GM19099 (cell line): Measurements from ENCODE around the gene SELENOO.

Source experiments
- POLR2A ChIP-seq: IDR thresholded peaks from 3 replicates; pipeline ENCODE4 v1.6.1; 2011; ENCODE audit warnings: low read depth; ENCODE audit not compliant: insufficient read length; ENCODE audit errors: extremely low read depth

SELENOO gene

GRCh38 chr22:50201191-50202129, 649 bp downstream of the SELENOO start:
- TF ChIP-seq POLR2A, result no peak

- TF ChIP-seq POLR2A, result no peak
Observed at GRCh38 chr22:50202130-50202666, 1.4 kb downstream of the SELENOO start.

GRCh38 chr22:50203288-50203687, 2.5 kb downstream of the SELENOO start:
- TF ChIP-seq POLR2A, result no peak

GRCh38 chr22:50204571-50204970, 3.8 kb downstream of the SELENOO start:
- no peak for TF ChIP-seq POLR2A

- no peak for TF ChIP-seq POLR2A
Observed at GRCh38 chr22:50205781-50206569, 5.2 kb downstream of the SELENOO start.

- no peak for TF ChIP-seq POLR2A
Observed at GRCh38 chr22:50206599-50206998, 5.8 kb downstream of the SELENOO start.

GRCh38 chr22:50207383-50208140, 6.8 kb downstream of the SELENOO start:
- TF ChIP-seq POLR2A, result no peak

- no peak for TF ChIP-seq POLR2A
Observed at GRCh38 chr22:50208430-50208938, 7.7 kb downstream of the SELENOO start.

GRCh38 chr22:50208939-50209892, 8.4 kb downstream of the SELENOO start:
- no peak for TF ChIP-seq POLR2A

- no peak for TF ChIP-seq POLR2A
Observed at GRCh38 chr22:50209893-50210292, 9.1 kb downstream of the SELENOO start.

GRCh38 chr22:50210378-50211139, 9.7 kb downstream of the SELENOO start:
- no peak for TF ChIP-seq POLR2A

GRCh38 chr22:50211147-50211546, 10.3 kb downstream of the SELENOO start:
- TF ChIP-seq POLR2A, result no peak

- no peak for TF ChIP-seq POLR2A
Observed at GRCh38 chr22:50213263-50213662, 12.5 kb downstream of the SELENOO start.

- no peak for TF ChIP-seq POLR2A
Observed at GRCh38 chr22:50215297-50216054, 14.7 kb downstream of the SELENOO start.
